Neuronal stem cell (in vitro differentiated cells): ENCODE measurements around the gene RAB34.

ENCODE experiments used
- DNase-seq: peaks from one replicate; pipeline ENCODE4 v3.0.0-alpha.2; 2013; ENCODE audit warnings: low spot score
- H2AFZ ChIP-seq: one replicate; pipeline ENCODE4 v1.6.1; 2013; ENCODE audit warnings: mild to moderate bottlenecking, low read length, inconsistent platforms
- H2AK5ac ChIP-seq: 2 replicates; pipeline ENCODE4 v1.6.1; 2013; ENCODE audit warnings: low read depth, mild to moderate bottlenecking, inconsistent platforms, low read length, moderate library complexity, mixed read lengths
- H2BK120ac ChIP-seq: 2 replicates; pipeline ENCODE4 v1.6.1; 2013; ENCODE audit warnings: low read depth, mild to moderate bottlenecking, inconsistent platforms, low read length, moderate library complexity, mixed read lengths
- H2BK12ac ChIP-seq: one replicate; pipeline ENCODE4 v1.6.1; 2013; ENCODE audit warnings: low read length, inconsistent platforms
- H2BK15ac ChIP-seq: 2 replicates; pipeline ENCODE4 v1.6.1; 2013; ENCODE audit warnings: mild to moderate bottlenecking, low read length, inconsistent platforms, mixed read lengths
- H2BK5ac ChIP-seq: one replicate; pipeline ENCODE4 v1.6.1; 2013; ENCODE audit warnings: inconsistent platforms, mild to moderate bottlenecking, low read length, moderate library complexity
- H3K14ac ChIP-seq: one replicate; pipeline ENCODE4 v1.6.1; 2013; ENCODE audit warnings: low read length, inconsistent platforms
- H3K18ac ChIP-seq: 2 replicates; pipeline ENCODE4 v1.6.1; 2013; ENCODE audit warnings: low read length, inconsistent platforms
- H3K23ac ChIP-seq: 2 replicates; pipeline ENCODE4 v1.6.1; 2013; ENCODE audit warnings: low read depth, mild to moderate bottlenecking, mixed read lengths, low read length, inconsistent platforms; ENCODE audit not compliant: poor library complexity
- H3K27ac ChIP-seq: replicated peaks from 3 replicates; pipeline ENCODE4 v1.5.1; 2013; ENCODE audit warnings: low read length, inconsistent platforms
- H3K27me3 ChIP-seq, 3 experiments: 2 replicates each; pipeline ENCODE4 v1.6.1; 2013; ENCODE audit warnings: low read length in 3 of 3, mild to moderate bottlenecking in 2 of 3, inconsistent platforms in 1 of 3, low read depth in 1 of 3, mixed read lengths in 1 of 3, moderate library complexity in 1 of 3; ENCODE audit not compliant: control insufficient read depth in 3 of 3, insufficient read depth in 3 of 3
- H3K36me3 ChIP-seq, 2 donors: replicated peaks in 1 of 2; 2 replicates each; pipeline ENCODE4 v1.6.1; 2013; ENCODE audit warnings: low read length in 2 of 2; ENCODE audit not compliant: control insufficient read depth in 2 of 2, insufficient read depth in 2 of 2
- H3K4ac ChIP-seq: 2 replicates; pipeline ENCODE4 v1.6.1; 2013; ENCODE audit warnings: inconsistent platforms, mild to moderate bottlenecking, low read length, moderate library complexity
- H3K4me1 ChIP-seq, 2 donors: 1 replicate in 1 of 2; 2 replicates in 1 of 2; pipeline ENCODE4 v1.6.1; 2013; ENCODE audit warnings: low read length in 2 of 2, low read depth in 1 of 2; ENCODE audit not compliant: control insufficient read depth in 2 of 2, insufficient read depth in 1 of 2
- H3K4me2 ChIP-seq: one replicate; pipeline ENCODE4 v1.6.1; 2013; ENCODE audit warnings: mild to moderate bottlenecking, low read length, inconsistent platforms; ENCODE audit not compliant: insufficient read depth, poor library complexity, severe bottlenecking
- H3K4me3 ChIP-seq, 2 donors: 2 replicates each; pipeline ENCODE4 v1.5.1; 2013; ENCODE audit warnings: low read length in 2 of 2, mild to moderate bottlenecking in 2 of 2, inconsistent platforms in 1 of 2, moderate library complexity in 1 of 2
- H3K79me1 ChIP-seq: one replicate; pipeline ENCODE4 v1.6.1; 2013; ENCODE audit warnings: low read depth, mild to moderate bottlenecking, inconsistent platforms, low read length, moderate library complexity
- H3K9ac ChIP-seq: one replicate; pipeline ENCODE4 v1.6.1; 2013; ENCODE audit warnings: mild to moderate bottlenecking, low read depth, low read length, inconsistent platforms; ENCODE audit not compliant: poor library complexity
- H3K9me3 ChIP-seq, 2 donors: replicated peaks in 1 of 2; 2 replicates each; pipeline versions ENCODE3 to v1.6.1; 2013; ENCODE audit warnings: low read length in 2 of 2, mild to moderate bottlenecking in 2 of 2, inconsistent platforms in 1 of 2, low read depth in 1 of 2, mixed read lengths in 1 of 2, moderate library complexity in 1 of 2; ENCODE audit not compliant: control insufficient read depth in 2 of 2, insufficient read depth in 1 of 2
- H4K8ac ChIP-seq: one replicate; pipeline ENCODE4 v1.6.1; 2013; ENCODE audit warnings: low read depth, mild to moderate bottlenecking, inconsistent platforms, low read length, moderate library complexity
- H4K91ac ChIP-seq: one replicate; pipeline ENCODE4 v1.6.1; 2013; ENCODE audit warnings: low read length, low read depth, mild to moderate bottlenecking, inconsistent platforms; ENCODE audit not compliant: poor library complexity
- WGBS, 2 donors: extraction: QIAGEN DNeasy Blood & Tissue Kit; methylation state at CpG; one replicate each; pipeline ENCODE4 v1.1.7; 2013; ENCODE audit warnings: missing lambda C conversion rate in 2 of 2, mixed read lengths in 1 of 2; ENCODE audit not compliant: insufficient read length in 2 of 2, insufficient replicate concordance in 1 of 2; ENCODE audit errors: extremely low coverage in 2 of 2; 5-methylcytosine and 5-hydroxymethylcytosine counted together

The RAB34 gene

GRCh38 chr17:28751600-28752366 lies 34.1 kb upstream of the RAB34 start:
- no peak overlapping the region for H4K8ac ChIP-seq
- H3K4me1 ChIP-seq, result peaks cover 7 to 13% of the 10 kb centered on the region in 2 donors
- H2BK15ac ChIP-seq, result no peak overlapping the region
- H3K14ac ChIP-seq, result no peak overlapping the region
- peaks cover 48 to 85% of the 10 kb centered on the region in 2 donors for H3K36me3 ChIP-seq
- no peak overlapping the region for H3K4me3 ChIP-seq
- H2BK12ac ChIP-seq, result no peak overlapping the region
- no peak overlapping the region for H3K4me2 ChIP-seq
- H2BK5ac ChIP-seq, result no peak overlapping the region
- no peak overlapping the region for H4K91ac ChIP-seq
- no peak overlapping the region for H3K23ac ChIP-seq
- H3K79me1 ChIP-seq, result peaks cover 13% of the 10 kb centered on the region
- H3K4ac ChIP-seq, result no peak overlapping the region
- no peak overlapping the region for H2BK120ac ChIP-seq
- H3K27ac ChIP-seq, result no peak overlapping the region
- no peak overlapping the region for H2AK5ac ChIP-seq
- no peak for DNase-seq
- no peak overlapping the region for H3K9ac ChIP-seq
- H3K9me3 ChIP-seq, result peaks cover 0 to 2% of the 10 kb centered on the region in 2 donors
- WGBS, 2 donors, result no CpG with 5 or more reads among the region's 10 CpGs
- H2AFZ ChIP-seq, result no peak overlapping the region
- H3K27me3 ChIP-seq, result no peaks in the 10 kb centered on the region
- H3K18ac ChIP-seq, result no peak overlapping the region

DNA sequence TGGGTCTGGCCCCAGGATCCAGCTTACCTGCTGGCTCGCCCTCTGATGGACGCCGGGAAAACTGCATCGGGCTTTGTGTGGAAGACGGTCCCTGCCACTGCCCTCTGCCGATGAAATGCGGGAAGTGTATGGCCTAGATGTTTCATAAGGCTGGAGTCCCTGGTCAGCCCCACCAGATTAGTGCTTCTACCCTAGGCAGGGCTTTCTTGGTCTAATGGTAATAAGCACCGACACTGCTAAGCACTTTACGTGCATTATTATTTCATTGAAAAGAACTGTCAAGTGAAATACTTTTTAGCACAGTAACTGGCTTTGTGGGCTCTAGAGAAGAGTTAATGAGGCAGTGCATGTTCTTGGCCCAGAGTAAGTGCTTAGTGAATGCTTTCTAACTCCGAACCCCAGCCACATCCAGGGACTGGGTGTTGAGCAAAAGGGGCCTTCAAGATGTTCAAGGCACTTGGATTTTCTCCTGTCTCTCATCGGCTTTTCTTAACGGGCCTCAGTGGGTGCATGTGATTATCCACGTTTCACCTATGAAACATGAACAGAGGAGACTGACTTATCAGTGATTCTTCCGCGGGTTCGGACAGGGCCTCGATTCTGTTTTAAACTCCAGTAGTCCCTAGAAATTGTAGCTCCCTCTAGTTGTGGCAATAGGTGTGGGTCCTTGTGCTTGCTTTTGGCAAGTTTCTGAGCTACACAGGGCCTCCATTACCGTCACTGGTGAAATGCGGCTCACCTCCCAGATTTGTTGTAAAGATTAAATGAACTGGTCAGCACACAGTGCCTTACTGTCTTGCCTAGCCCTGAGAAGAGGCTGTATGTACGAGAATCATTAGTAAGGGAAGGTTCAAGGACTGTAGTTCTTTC lies 32.7 kb upstream of the RAB34 start:
- Histone ChIP-seq H3K4me3 (no peak overlapping the region), H3K36me3 (peaks cover 55 to 86% of the 10 kb centered on the region in 2 donors), H3K4me1 (peaks cover 19 to 27% of the 10 kb centered on the region in 2 donors)

DNA sequence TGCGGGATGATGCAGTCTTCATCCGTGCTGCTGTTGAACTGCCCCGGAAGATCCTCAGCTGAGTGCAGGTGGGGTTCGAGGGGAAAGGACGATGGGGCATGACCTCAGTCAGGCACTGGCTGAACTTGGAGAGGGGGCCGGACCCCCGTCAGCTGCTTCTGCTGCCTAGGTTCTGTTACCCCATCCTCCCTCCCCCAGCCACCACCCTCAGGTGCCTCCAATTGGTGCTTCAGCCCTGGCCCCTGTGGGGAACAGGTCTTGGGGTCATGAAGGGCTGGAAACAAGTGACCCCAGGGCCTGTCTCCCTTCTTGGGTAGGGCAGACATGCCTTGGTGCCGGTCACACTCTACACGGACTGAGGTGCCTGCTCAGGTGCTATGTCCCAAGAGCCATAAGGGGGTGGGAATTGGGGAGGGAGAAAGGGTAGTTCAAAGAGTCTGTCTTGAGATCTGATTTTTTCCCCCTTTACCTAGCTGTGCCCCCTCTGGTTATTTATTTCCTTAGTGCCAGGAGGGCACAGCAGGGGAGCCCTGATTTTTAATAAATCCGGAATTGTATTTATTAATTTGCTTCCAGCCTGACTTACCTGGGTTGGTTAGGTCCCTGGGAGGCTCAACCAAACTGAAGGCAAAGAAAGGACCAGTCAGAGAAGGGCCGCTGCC lies 32.0 kb upstream of the RAB34 start:
- Histone ChIP-seq H3K36me3 (peaks cover 55 to 85% of the 10 kb centered on the region in 2 donors), H3K18ac (no peak overlapping the region), H2BK15ac (no peak overlapping the region), H3K79me1 (peaks cover 26% of the 10 kb centered on the region), H2BK12ac (no peak overlapping the region), H3K27me3 (no peaks in the 10 kb centered on the region), H3K9ac (no peak overlapping the region), H3K23ac (peak overlapping the region; percentile 61), H3K4me2 (no peak overlapping the region), H4K91ac (no peak overlapping the region), H3K4me3 (no peak overlapping the region), H2AFZ (no peak overlapping the region), H2BK5ac (no peak overlapping the region), H3K9me3 (peaks cover 0 to 2% of the 10 kb centered on the region in 2 donors), H3K27ac (peak overlapping the region; percentile 51), H2BK120ac (peak overlapping the region; percentile 18), H2AK5ac (no peak overlapping the region), H3K14ac (no peak overlapping the region), H3K4me1 (peaks cover 19 to 27% of the 10 kb centered on the region in 2 donors), H4K8ac (no peak overlapping the region), H3K4ac (no peak overlapping the region)
- DNase-seq, result no peak
- no CpG with 5 or more reads among the region's 11 CpGs for WGBS, 2 donors

More for the DNA sequence above, 32.7 kb upstream of the RAB34 start:
- H2BK15ac ChIP-seq, result no peak overlapping the region
- H3K9ac ChIP-seq, result no peak overlapping the region
- H3K27me3 ChIP-seq, result no peaks in the 10 kb centered on the region
- H3K18ac ChIP-seq, result no peak overlapping the region
- no peak overlapping the region for H2BK120ac ChIP-seq
- no peak overlapping the region for H3K4me2 ChIP-seq
- H3K79me1 ChIP-seq, result peaks cover 23% of the 10 kb centered on the region
- H3K23ac ChIP-seq, result no peak overlapping the region
- no peak overlapping the region for H3K4ac ChIP-seq
- H3K27ac ChIP-seq, result no peak overlapping the region
- no peak overlapping the region for H2BK5ac ChIP-seq
- no peak overlapping the region for H2AFZ ChIP-seq
- H4K8ac ChIP-seq, result no peak overlapping the region
- H3K9me3 ChIP-seq, result peaks cover 0 to 2% of the 10 kb centered on the region in 2 donors
- H2BK12ac ChIP-seq, result no peak overlapping the region
- no peak overlapping the region for H4K91ac ChIP-seq
- H2AK5ac ChIP-seq, result no peak overlapping the region
- DNase-seq, result peak; percentile 89
- H3K14ac ChIP-seq, result no peak overlapping the region
- WGBS, 2 donors, result no CpG with 5 or more reads among the region's 20 CpGs
